Fibroblast of the aortic adventitia (primary cell): ENCODE results near the gene OXSR1. TPM values are rescaled to one million over a fixed set of nuclear protein-coding genes. Genes with fewer than 3 reads are reported as not detected.

ENCODE experiments used
- DNase-seq: peaks from one replicate; pipeline ENCODE4 v3.0.0-alpha.2; 2010; ENCODE audit warnings: low read depth
- H3K4me3 ChIP-seq: 2 replicates; pipeline ENCODE4 v1.5.1; 2011; ENCODE audit warnings: low read depth, mild to moderate bottlenecking, control low read depth, low read length, moderate library complexity
- total RNA-seq: library from RNA; depleted of rRNA; stranded (reverse); fragments of >200 nt; gene quantifications from 2 replicates; pipeline ENCODE4 v1.2.3, GENCODE V29; 2012; ENCODE audit warnings: low replicate concordance
- TF ChIP-seq, protein P1 (sequence below): IDR thresholded peaks from 2 replicates; pipeline ENCODE4 v1.5.1; 2011; ENCODE audit warnings: mild to moderate bottlenecking, low read length, control low read depth, inconsistent platforms; ENCODE audit not compliant: insufficient read depth

Gene OXSR1
- total RNA-seq, 1 donor: 36.2 TPM

DNA sequence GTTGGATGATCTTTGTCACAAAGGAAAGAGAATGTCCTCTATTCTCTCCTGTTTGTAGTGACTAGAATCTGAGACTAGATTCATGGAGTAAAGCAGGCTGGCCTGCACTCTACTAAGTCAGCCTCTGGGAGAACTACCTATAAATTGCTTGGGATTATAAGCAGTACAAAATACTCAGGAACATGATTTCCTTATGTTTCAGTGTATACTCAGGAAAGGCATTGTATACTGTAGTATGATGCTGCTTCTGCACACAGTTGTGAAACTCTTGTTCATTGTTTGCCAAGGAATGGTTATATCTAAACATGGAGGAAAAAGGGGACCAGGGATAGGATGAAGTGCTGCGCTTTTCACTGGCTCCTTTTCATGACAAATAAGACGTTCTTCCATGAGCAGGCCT is 49.2 kb downstream of the OXSR1 start:
- no peak overlapping the region for H3K4me3 ChIP-seq
- DNase-seq: no peak
- TF ChIP-seq, protein P1, sequence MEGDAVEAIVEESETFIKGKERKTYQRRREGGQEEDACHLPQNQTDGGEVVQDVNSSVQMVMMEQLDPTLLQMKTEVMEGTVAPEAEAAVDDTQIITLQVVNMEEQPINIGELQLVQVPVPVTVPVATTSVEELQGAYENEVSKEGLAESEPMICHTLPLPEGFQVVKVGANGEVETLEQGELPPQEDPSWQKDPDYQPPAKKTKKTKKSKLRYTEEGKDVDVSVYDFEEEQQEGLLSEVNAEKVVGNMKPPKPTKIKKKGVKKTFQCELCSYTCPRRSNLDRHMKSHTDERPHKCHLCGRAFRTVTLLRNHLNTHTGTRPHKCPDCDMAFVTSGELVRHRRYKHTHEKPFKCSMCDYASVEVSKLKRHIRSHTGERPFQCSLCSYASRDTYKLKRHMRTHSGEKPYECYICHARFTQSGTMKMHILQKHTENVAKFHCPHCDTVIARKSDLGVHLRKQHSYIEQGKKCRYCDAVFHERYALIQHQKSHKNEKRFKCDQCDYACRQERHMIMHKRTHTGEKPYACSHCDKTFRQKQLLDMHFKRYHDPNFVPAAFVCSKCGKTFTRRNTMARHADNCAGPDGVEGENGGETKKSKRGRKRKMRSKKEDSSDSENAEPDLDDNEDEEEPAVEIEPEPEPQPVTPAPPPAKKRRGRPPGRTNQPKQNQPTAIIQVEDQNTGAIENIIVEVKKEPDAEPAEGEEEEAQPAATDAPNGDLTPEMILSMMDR: no peak

GRCh38 chr3:38219609-38220197 is 54.4 kb downstream of the OXSR1 start:
- no peak for DNase-seq
- no peak overlapping the region for H3K4me3 ChIP-seq
- TF ChIP-seq, protein P1: no peak

DNA sequence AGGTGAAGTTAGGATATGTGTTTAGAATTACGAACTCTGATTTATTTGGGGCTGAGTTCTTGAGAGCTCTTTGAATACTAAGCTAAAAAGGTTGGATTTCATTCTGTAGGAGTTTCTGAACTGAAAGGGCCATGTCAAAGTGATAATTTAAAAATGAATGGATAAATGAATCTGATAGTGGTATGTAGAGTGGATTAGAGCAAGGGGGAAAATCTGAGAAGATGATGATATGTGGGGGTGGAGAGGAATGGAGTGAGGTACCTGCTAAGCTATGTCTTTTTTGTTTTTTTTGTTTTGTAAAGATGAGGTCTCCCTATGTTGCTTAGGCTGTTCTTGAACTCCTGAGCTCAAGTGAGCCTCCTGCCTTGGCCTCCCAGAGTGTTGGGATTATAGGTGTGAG is 55.7 kb downstream of the OXSR1 start:
- TF ChIP-seq, protein P1: no peak
- H3K4me3 ChIP-seq: no peak overlapping the region
- DNase-seq: no peak

DNA sequence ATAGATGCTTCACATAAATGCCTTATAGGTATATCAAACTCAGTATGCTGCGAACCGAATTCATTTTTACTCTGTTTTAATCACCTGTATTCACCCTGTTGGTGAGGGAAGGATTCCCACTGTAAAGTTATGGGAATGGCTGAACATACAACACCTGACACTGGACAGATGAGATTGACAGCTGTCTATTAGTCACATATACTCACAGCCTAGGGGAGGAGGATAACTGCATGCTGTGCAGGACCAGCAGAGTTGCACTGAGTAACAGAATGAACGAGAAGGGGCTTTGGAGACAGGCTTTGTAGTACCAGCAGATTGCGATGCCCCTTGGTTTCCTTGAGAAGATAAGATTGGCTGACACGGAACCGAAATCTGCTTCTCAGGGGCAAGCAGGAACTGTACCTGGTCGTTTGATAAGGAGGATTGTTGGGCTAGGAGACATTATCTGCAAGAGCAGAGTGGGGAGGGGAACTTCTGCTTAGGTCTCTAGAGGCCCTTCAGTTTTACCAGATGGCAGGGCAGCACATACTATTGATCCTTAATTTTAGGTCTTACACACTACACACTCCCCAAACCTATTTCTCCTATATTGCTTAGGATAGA is 56.8 kb downstream of the OXSR1 start:
- no peak for DNase-seq

GRCh38 chr3:38224357-38224756 is 59.0 kb downstream of the OXSR1 start:
- no peak for DNase-seq
- no peak overlapping the region for H3K4me3 ChIP-seq
- TF ChIP-seq, protein P1: no peak

More for the DNA sequence above, 56.8 kb downstream of the OXSR1 start:
- TF ChIP-seq, protein P1: no peak
- no peak overlapping the region for H3K4me3 ChIP-seq

- peak; percentile 36 for DNase-seq
- TF ChIP-seq, protein P1: no peak
- H3K4me3 ChIP-seq: no peak overlapping the region
Measured at GRCh38 chr3:38226273-38226672, 60.9 kb downstream of the OXSR1 start.
